Measurements from ENCODE around the gene CNRIP1. TPM values are rescaled to one million over a fixed set of nuclear protein-coding genes. Genes with fewer than 3 reads are reported as not detected.

The CNRIP1 gene
- total RNA-seq, 1 experiment from 2014 or later: not detected

GRCh38 chr2:68272246-68272994 is 47.3 kb downstream of the CNRIP1 start:
- H3K9ac ChIP-seq (ENCODE audit: low read length): no peak overlapping the region
- no peaks in the 10 kb centered on the region for H4K20me1 ChIP-seq (ENCODE audit: insufficient read depth)
- intact Hi-C loops (cut with micrococcal nuclease): no loop called here
- no peak overlapping the region for H2AFZ ChIP-seq (ENCODE audit: low read depth, low read length, poor library complexity, severe bottlenecking)
- POLR2A ChIA-PET: no interaction called here
- no TSS peak for BruUV-seq (replicated peaks)
- ATAC-seq (no peak), DNase-seq (ENCODE audit: low read depth, low spot score) (no peak)
- H3K27me3 ChIP-seq (ENCODE audit: insufficient read depth, low read length): peaks cover 10% of the 10 kb centered on the region
- H3K4me3 ChIP-seq (replicated peaks in 1 of 2; ENCODE audit: low read depth in 1 of 2, low read length in 2 of 2): no peak overlapping the region
- TF ChIP-seq ATF3 (IDR thresholded peaks at IDR 0.05): no peak
- no peak for TF ChIP-seq ZBTB33 (IDR thresholded peaks at IDR 0.05; ENCODE audit: extremely low read depth, insufficient replicate concordance, low read length)
- no peak for TF ChIP-seq FOSL1 (IDR thresholded peaks at IDR 0.05; ENCODE audit: low read depth)
- no peak for TF ChIP-seq ZNF274 (IDR thresholded peaks at IDR 0.05; ENCODE audit: low read depth, low read length)
- no peak for TF ChIP-seq CBX3 (IDR thresholded peaks at IDR 0.05; ENCODE audit: low read depth)
- TF ChIP-seq ZFX (IDR thresholded peaks at IDR 0.05): no peak
- TF ChIP-seq ELF1 (IDR thresholded peaks at IDR 0.05; ENCODE audit: borderline replicate concordance, low read depth): no peak
- TF ChIP-seq JUND (IDR thresholded peaks at IDR 0.05): no peak
- TF ChIP-seq EZH2 (IDR thresholded peaks at IDR 0.05): no peak
- no peak for TF ChIP-seq SRF (IDR thresholded peaks at IDR 0.05; ENCODE audit: low read depth)
- TF ChIP-seq POLR2A (IDR thresholded peaks at IDR 0.05; ENCODE audit: borderline replicate concordance, extremely low read depth, insufficient read depth, insufficient read length): no peak
- no peak for TF ChIP-seq EZH2phosphoT487 (IDR thresholded peaks at IDR 0.05; ENCODE audit: borderline replicate concordance)
- no peak for TF ChIP-seq SP1 (IDR thresholded peaks at IDR 0.05; ENCODE audit: low read depth)
- TF ChIP-seq CEBPB (IDR thresholded peaks at IDR 0.05; ENCODE audit: low read depth): no peak
- TF ChIP-seq YY1 (IDR thresholded peaks at IDR 0.05; ENCODE audit: extremely low read depth, insufficient replicate concordance, low read depth, low read length): no peak
- TF ChIP-seq REST (IDR thresholded peaks at IDR 0.05; ENCODE audit: low read depth): no peak
- TF ChIP-seq EGR1 (IDR thresholded peaks at IDR 0.05; ENCODE audit: low read depth): no peak
- no peak for TF ChIP-seq MAX (IDR thresholded peaks at IDR 0.05)
- no peak for TF ChIP-seq CTCF (IDR thresholded peaks at IDR 0.05 in 2 of 3, conservative IDR thresholded peaks at IDR 0.05 in 1 of 3; ENCODE audit: borderline replicate concordance in 1 of 3, insufficient read depth in 1 of 3, low read depth in 2 of 3, low read length in 2 of 3)
- no peaks in the 10 kb centered on the region for H3K9me2 ChIP-seq (ENCODE audit: insufficient read depth)
- no peak overlapping the region for H3K4me2 ChIP-seq (ENCODE audit: low read length)
- no peak overlapping the region for H3K27ac ChIP-seq (ENCODE audit: low read depth, low read length)
- RAD21 ChIA-PET (ENCODE audit: low non-redundant PET in 1 of 2, low total read pairs in 2 of 2, uncharacterized antibody in 2 of 2, unreplicated experiment in 2 of 2): no interaction called here
- CTCF ChIA-PET: interaction anchor here (1.3 kb wide), 1 partner anchor 10 kb away, joined by 4 read pairs; no protein-coding TSS in a partner anchor
- no peaks in the 10 kb centered on the region for H3K9me3 ChIP-seq (ENCODE audit: control insufficient read depth in 1 of 2, insufficient read depth in 1 of 2, low read depth in 1 of 2, low read length in 2 of 2)
- H3K36me3 ChIP-seq (ENCODE audit: control insufficient read depth in 1 of 2, insufficient read depth in 2 of 2, low read length in 2 of 2): no peaks in the 10 kb centered on the region
- H3K79me2 ChIP-seq (ENCODE audit: insufficient read depth, low read length): no peaks in the 10 kb centered on the region
- no peaks in the 10 kb centered on the region for H3K4me1 ChIP-seq (ENCODE audit: control insufficient read depth in 1 of 2, insufficient read depth in 2 of 2, low read length in 2 of 2)
